GM10847 (cell line): ENCODE results near the gene DAB2.

Source experiments
- POLR2A ChIP-seq: IDR thresholded peaks from 2 replicates; pipeline ENCODE4 v1.6.1; 2011; ENCODE audit not compliant: insufficient read length; ENCODE audit errors: extremely low read depth

Gene DAB2

GRCh38 chr5:39384271-39384670 is 40.5 kb downstream of the DAB2 start:
- no peak for TF ChIP-seq POLR2A

GRCh38 chr5:39381376-39381775 is 43.4 kb downstream of the DAB2 start:
- no peak for TF ChIP-seq POLR2A

GRCh38 chr5:39379693-39380092 is 45.1 kb downstream of the DAB2 start:
- TF ChIP-seq POLR2A, result no peak

- no peak for TF ChIP-seq POLR2A
Observed at GRCh38 chr5:39377613-39378012, 47.2 kb downstream of the DAB2 start.

- TF ChIP-seq POLR2A, result no peak
Observed at GRCh38 chr5:39376293-39376714, 48.5 kb downstream of the DAB2 start.

GRCh38 chr5:39373791-39374190 is 51.0 kb downstream of the DAB2 start:
- no peak for TF ChIP-seq POLR2A

- TF ChIP-seq POLR2A, result no peak
Observed at GRCh38 chr5:39371367-39371635, 53.5 kb downstream of the DAB2 start.

- TF ChIP-seq POLR2A, result no peak
Observed at GRCh38 chr5:39370555-39371366, 54.0 kb downstream of the DAB2 start.

GRCh38 chr5:39369123-39369815 is 55.5 kb downstream of the DAB2 start:
- no peak for TF ChIP-seq POLR2A

- TF ChIP-seq POLR2A, result no peak
Observed at GRCh38 chr5:39368116-39368515, 56.7 kb downstream of the DAB2 start.

- no peak for TF ChIP-seq POLR2A
Observed at GRCh38 chr5:39367711-39368110, 57.1 kb downstream of the DAB2 start.

- no peak for TF ChIP-seq POLR2A
Observed at GRCh38 chr5:39364367-39364766, 60.4 kb downstream of the DAB2 start, which contains the start of gene C9. Gene C9, minus strand, starts transcription at chr5:39364495. Its CDS starts 31 bp downstream, at chr5:39364464.

- no peak for TF ChIP-seq POLR2A
Observed at GRCh38 chr5:39363217-39363616, 61.6 kb downstream of the DAB2 start.

GRCh38 chr5:39362646-39363045 is 62.1 kb downstream of the DAB2 start:
- no peak for TF ChIP-seq POLR2A

- no peak for TF ChIP-seq POLR2A
Observed at GRCh38 chr5:39361306-39361705, 63.5 kb downstream of the DAB2 start.

GRCh38 chr5:39360471-39361111 is 64.2 kb downstream of the DAB2 start:
- no peak for TF ChIP-seq POLR2A
